ENCODE measurements around the gene UNC13C.

- TF ChIP-seq CTCF (IDR thresholded peaks at IDR 0.05; ENCODE audit: low read depth, low read length, poor library complexity, severe bottlenecking), result no peak
- no peak for TF ChIP-seq EZH2phosphoT487 (IDR thresholded peaks at IDR 0.05; ENCODE audit: borderline replicate concordance, low read length)
Measured at GRCh38 chr15:54312528-54312927, 334.3 kb downstream of the UNC13C start.
